Measurements from ENCODE around the gene RAI1. TPM values are rescaled to one million over a fixed set of nuclear protein-coding genes. Genes with fewer than 3 reads are reported as not detected.

RAI1 gene
- total and polyA plus RNA-seq, 2 of the 13 experiments (the other 11 are each of a cell fraction or from before 2014, with no cell fraction given): 3.4 to 5.2 TPM

- peak; percentile 66 for TF ChIP-seq ZNF609 (CRISPR knock-in tag; IDR thresholded peaks at IDR 0.05; ENCODE audit: borderline replicate concordance)
- no peak for TF ChIP-seq FLYWCH1 (CRISPR knock-in tag; IDR thresholded peaks at IDR 0.05)
- peak; percentile 53; the same call in 1 of the 2 replicates for TF ChIP-seq SPEN (CRISPR knock-in tag; IDR thresholded peaks at IDR 0.05; ENCODE audit: low read depth)
- TF ChIP-seq IKZF5 (CRISPR knock-in tag; IDR thresholded peaks at IDR 0.05): peak; percentile 82; the same call in 1 of the 2 replicates
- no peak for TF ChIP-seq CREBL2 (CRISPR knock-in tag; IDR thresholded peaks at IDR 0.05; ENCODE audit: borderline replicate concordance)
- TF ChIP-seq ZNF230 (CRISPR knock-in tag; IDR thresholded peaks at IDR 0.05): no peak; the same call in 1 of the 2 replicates
- TF ChIP-seq TCF12 (IDR thresholded peaks at IDR 0.05): no peak
- TF ChIP-seq TCF12 (CRISPR knock-in tag; IDR thresholded peaks at IDR 0.05): peak; percentile 45; the same call in 1 of the 2 replicates
- TF ChIP-seq ONECUT2 (CRISPR knock-in tag; IDR thresholded peaks at IDR 0.05): 0 out of 2 replicates have a peak, but pooled peaks have one; percentile 6
- TF ChIP-seq RFX1 (IDR thresholded peaks at IDR 0.05): no peak
- TF ChIP-seq CBFB (CRISPR knock-in tag; IDR thresholded peaks at IDR 0.05): peak; percentile 84
- TF ChIP-seq IRF1 (CRISPR knock-in tag; IDR thresholded peaks at IDR 0.05; ENCODE audit: low read depth): no peak; the same call in 1 of the 2 replicates
- peak; percentile 91 for TF ChIP-seq ATF7 (IDR thresholded peaks at IDR 0.05)
- TF ChIP-seq ATF7 (CRISPR knock-in tag; IDR thresholded peaks at IDR 0.05): peak; percentile 90
- 0 out of 2 replicates have a peak, but pooled peaks have one; percentile 77 for TF ChIP-seq XBP1 (CRISPR knock-in tag; IDR thresholded peaks at IDR 0.05)
- TF ChIP-seq CC2D1A (CRISPR knock-in tag; IDR thresholded peaks at IDR 0.05): no peak
- no peak; a peak in 1 of 4 replicates for TF ChIP-seq ATF4 (CRISPR knock-in tag; IDR thresholded peaks at IDR 0.05)
- TF ChIP-seq PLRG1 (conservative IDR thresholded peaks at IDR 0.05): no peak
- no peak for TF ChIP-seq SP2 (CRISPR knock-in tag; IDR thresholded peaks at IDR 0.05)
- TF ChIP-seq MTA1 (CRISPR knock-in tag; IDR thresholded peaks at IDR 0.05; ENCODE audit: borderline replicate concordance): no peak
Measured at GRCh38 chr17:17836250-17836817, 155.1 kb downstream of the RAI1 start (continued).

Data from HepG2 (cell line).